ENCODE measurements around the gene GSTP1.

- TF ChIP-seq CTCF (IDR thresholded peaks at IDR 0.05) (no peak), EZH2 (IDR thresholded peaks at IDR 0.05) (no peak)
Measured at GRCh38 chr11:67581469-67581868, 2.1 kb upstream of the GSTP1 start.

Measured in neural progenitor cell (in vitro differentiated cells).